T-cell (primary cell): ENCODE measurements around the gene BANF2. TPM values are rescaled to one million over a fixed set of nuclear protein-coding genes. Genes with fewer than 3 reads are reported as not detected.

Experiments
- ATAC-seq, 4 experiments: fragments of 200-7000 bp in 3 of 4; fragments of 150-1000 bp in 1 of 4; cut with Tn5 transposase; replicated peaks in 1 of 4; 1 replicate in 3 of 4; 2 replicates in 1 of 4; pipeline ENCODE4 v1.10.0; 2021; ENCODE audit warnings: moderate library complexity in 3 of 4, mild to moderate bottlenecking in 2 of 4, moderate number of reproducible peaks in 1 of 4
- CTCF ChIA-PET, 2 donors: fragments of 300-600 bp; sonication (Branson Sonifier 250); formaldehyde crosslinking; loops; one replicate each; lab custom pipeline; 2022; ENCODE audit warnings: antibody characterized with exemption in 2 of 2; lab: Charles Lee
- POLR2A ChIA-PET, 2 donors: fragments of 300-600 bp; sonication (Branson Sonifier 250); formaldehyde crosslinking; loops; one replicate each; lab custom pipeline; 2022; ENCODE audit warnings: antibody characterized with exemption in 2 of 2; lab: Charles Lee
- DNase-seq, 35 experiments: peaks; one replicate each; pipeline versions ENCODE4 v3.0.0 to v3.0.0-alpha.2; 2013 to 2023
- H3K27ac ChIP-seq: one replicate; pipeline ENCODE4 v1.5.1; 2013; ENCODE audit warnings: low read length
- H3K27me3 ChIP-seq, 2 experiments: replicated peaks in 1 of 2; 1 replicate in 1 of 2; 2 replicates in 1 of 2; pipeline versions ENCODE4 v1.6.1 to v1.7.0; 2013; ENCODE audit warnings: low read length in 1 of 2, mixed read lengths in 1 of 2; ENCODE audit not compliant: control insufficient read depth in 2 of 2, insufficient read depth in 2 of 2; ENCODE audit errors: extremely low read depth in 1 of 2
- H3K36me3 ChIP-seq, 2 donors: 1 replicate in 1 of 2; 2 replicates in 1 of 2; pipeline versions ENCODE4 v1.6.1 to v1.7.0; 2013; ENCODE audit warnings: low read length in 1 of 2; ENCODE audit not compliant: control insufficient read depth in 2 of 2, insufficient read depth in 1 of 2; ENCODE audit errors: extremely low read depth in 1 of 2
- H3K4me1 ChIP-seq, 2 experiments: 1 replicate in 1 of 2; 2 replicates in 1 of 2; pipeline versions ENCODE4 v1.6.1 to v1.7.0; 2013; ENCODE audit warnings: low read length in 2 of 2, mixed read lengths in 1 of 2; ENCODE audit not compliant: insufficient read depth in 2 of 2, control insufficient read depth in 1 of 2; ENCODE audit errors: extremely low read depth in 1 of 2
- H3K4me3 ChIP-seq, 2 donors: 1 replicate in 1 of 2; 2 replicates in 1 of 2; pipeline versions ENCODE4 v1.5.1 to v1.7.0; 2013; ENCODE audit warnings: mild to moderate bottlenecking in 2 of 2, low read length in 1 of 2, moderate library complexity in 1 of 2; ENCODE audit not compliant: control insufficient read depth in 1 of 2; ENCODE audit errors: extremely low read depth in 1 of 2
- H3K9me3 ChIP-seq: 2 replicates; pipeline ENCODE4 v1.7.0; 2013
- H3K27ac Mint-ChIP-seq, 2 donors: one replicate each; pipeline ENCODE4 v1.8.0; 2020 to 2021; ENCODE audit warnings: mild to moderate bottlenecking in 2 of 2, mixed read lengths in 2 of 2
- H3K27me3 Mint-ChIP-seq, 2 donors: one replicate each; pipeline ENCODE4 v1.8.0; 2021 to 2022; ENCODE audit warnings: mixed read lengths in 2 of 2
- H3K36me3 Mint-ChIP-seq: one replicate; pipeline ENCODE4 v1.8.0; 2021; ENCODE audit warnings: mixed read lengths
- H3K4me1 Mint-ChIP-seq, 3 donors: one replicate each; pipeline ENCODE4 v1.8.0; 2020 to 2022; ENCODE audit warnings: mixed read lengths in 3 of 3, mild to moderate bottlenecking in 1 of 3
- H3K4me3 Mint-ChIP-seq, 3 donors: one replicate each; pipeline ENCODE4 v1.8.0; 2020 to 2022; ENCODE audit warnings: mild to moderate bottlenecking in 3 of 3, mixed read lengths in 3 of 3, moderate library complexity in 3 of 3
- H3K9me3 Mint-ChIP-seq, 3 donors: one replicate each; pipeline ENCODE4 v1.8.0; 2020 to 2022; ENCODE audit warnings: mixed read lengths in 3 of 3
- WGBS: methylation state at CpG from one replicate; pipeline ENCODE4 v1.1.5; 2013; ENCODE audit warnings: missing lambda C conversion rate; ENCODE audit not compliant: insufficient coverage; 5-methylcytosine and 5-hydroxymethylcytosine counted together
- total RNA-seq, 35 experiments: library from RNA in 6 of 35; stranded (reverse) in 6 of 35; fragments of 120-200 nt in 1 of 35; gene quantifications; one replicate each; pipeline versions ENCODE4 v1.2.1 to v1.2.4 and lab custom pipeline; 2013 to 2026

Gene BANF2
- total RNA-seq, 5 donors from 2014 or later (not counting 1 experiment from before 2014, with no cell fraction given), result not detected

DNA sequence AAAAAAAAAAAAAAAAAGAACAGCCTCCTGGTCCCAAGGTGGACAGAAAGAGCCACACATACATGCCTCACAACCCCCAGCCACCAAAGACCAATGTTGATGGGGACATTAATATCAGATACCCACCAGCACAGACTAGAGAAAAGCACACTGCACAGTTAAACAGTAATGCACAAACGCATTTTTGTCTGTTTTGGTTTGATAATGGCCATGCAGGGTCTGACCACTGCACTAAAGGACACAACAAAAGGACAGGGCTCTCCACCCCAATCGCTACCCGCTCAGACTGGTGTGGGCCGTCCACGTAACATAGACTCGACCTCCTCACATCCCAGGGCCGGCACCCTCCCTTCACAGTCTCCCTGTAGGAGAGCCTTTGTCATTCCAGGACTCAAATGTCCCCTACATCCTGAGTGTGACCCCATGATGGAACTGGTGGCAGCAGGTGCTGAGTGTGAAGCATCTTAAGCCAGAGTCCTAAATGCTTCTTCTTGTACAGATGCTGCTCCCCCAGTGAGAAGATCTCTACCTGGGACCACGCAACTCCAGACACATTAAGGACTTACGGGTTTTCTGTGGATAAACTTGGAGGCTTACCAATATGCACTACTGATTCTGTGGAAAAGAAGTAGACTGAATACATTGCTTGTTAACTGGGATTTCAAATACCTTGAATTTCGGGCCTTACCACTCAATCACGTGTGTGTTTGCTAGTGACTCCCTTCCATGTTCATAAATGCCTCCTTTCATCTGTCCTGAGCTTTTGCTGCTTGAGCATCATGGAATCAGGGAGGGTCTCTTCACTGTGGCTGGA lies 45.7 kb upstream of the BANF2 start:
- Mint-ChIP-seq H3K27me3 (no peaks in the 10 kb centered on the region), H3K4me3 (no peak overlapping the region), H3K9me3 (no peaks in the 10 kb centered on the region), H3K27ac (no peak overlapping the region), H3K36me3 (peaks cover 24% of the 10 kb centered on the region), H3K4me1 (peaks cover 0 to 18% (median 5%) of the 10 kb centered on the region in 3 donors)
- WGBS, result 85% methylated on average over 8 of the region's 11 CpGs
- Histone ChIP-seq H3K9me3 (no peaks in the 10 kb centered on the region), H3K27me3 (no peaks in the 10 kb centered on the region), H3K36me3 (peaks cover 0 to 9% of the 10 kb centered on the region in 2 donors), H3K4me1 (peaks cover 0 to 3% of the 10 kb centered on the region in 2 experiments), H3K27ac (no peak overlapping the region), H3K4me3 (no peak overlapping the region)
- CTCF ChIA-PET, result interaction anchor here (0.7 to 0.8 kb wide), 3 partner anchors 11 to 1177 kb away, joined by 3 to 6 read pairs (median 3); no protein-coding TSS in a partner anchor
- POLR2A ChIA-PET, result interaction anchor here in 1 of 2 donors (0.6 kb wide), 1 partner anchor 481 kb away, joined by 4 read pairs; no protein-coding TSS in a partner anchor
- DNase-seq (no peak), ATAC-seq (no peak)

- Histone ChIP-seq H3K36me3 (peaks cover 0 to 11% of the 10 kb centered on the region in 2 donors), H3K27me3 (no peaks in the 10 kb centered on the region), H3K4me3 (no peak overlapping the region), H3K27ac (no peak overlapping the region), H3K9me3 (no peaks in the 10 kb centered on the region), H3K4me1 (no peaks in the 10 kb centered on the region)
- Mint-ChIP-seq H3K36me3 (peaks cover 26% of the 10 kb centered on the region), H3K27me3 (no peaks in the 10 kb centered on the region), H3K4me1 (peaks cover 0 to 12% (median 2%) of the 10 kb centered on the region in 3 donors), H3K4me3 (no peak overlapping the region), H3K27ac (no peak overlapping the region), H3K9me3 (no peaks in the 10 kb centered on the region)
- peak in 5 of 35 experiments; percentile 9 to 40 (median 19) for DNase-seq
- CTCF ChIA-PET, result interaction anchor here (0.7 to 0.8 kb wide), 2 partner anchors 10 to 28 kb away, joined by 3 read pairs; no protein-coding TSS in a partner anchor
- no peak for ATAC-seq
- 89% methylated on average over 3 of the region's 7 CpGs for WGBS
- POLR2A ChIA-PET, result interaction anchor here in 1 of 2 donors (0.6 kb wide), 1 partner anchor 482 kb away, joined by 4 read pairs; no protein-coding TSS in a partner anchor
Measured at GRCh38 chr20:17654649-17655285, 45.0 kb upstream of the BANF2 start.

DNA sequence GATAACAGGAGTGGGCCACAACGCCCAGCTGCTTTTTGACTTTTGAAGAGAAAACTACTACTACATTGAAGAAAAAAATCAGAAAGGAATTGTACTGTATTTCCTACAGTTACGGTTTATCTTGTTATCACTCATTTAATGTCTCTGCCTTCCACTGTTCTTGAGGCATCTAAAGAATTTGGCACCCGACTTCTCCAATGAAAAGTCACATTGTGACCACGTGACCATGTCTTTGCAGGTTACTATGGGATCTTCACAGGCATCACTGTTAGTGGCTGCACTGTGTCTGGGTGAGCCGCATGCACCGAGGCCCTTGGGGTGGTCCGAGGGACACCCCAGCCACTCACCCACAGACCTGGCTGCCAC lies 44.5 kb upstream of the BANF2 start:
- WGBS, result 100% methylated on average over 2 of the region's 7 CpGs
- H3K4me3 Mint-ChIP-seq, result no peak overlapping the region
- ATAC-seq (no peak), DNase-seq (no peak)
- Histone ChIP-seq H3K4me3 (no peak overlapping the region), H3K36me3 (peaks cover 0 to 14% of the 10 kb centered on the region in 2 donors), H3K27ac (no peak overlapping the region), H3K4me1 (no peaks in the 10 kb centered on the region), H3K27me3 (no peaks in the 10 kb centered on the region), H3K9me3 (no peaks in the 10 kb centered on the region)
- ChIA-PET CTCF (interaction anchor here in 1 of 2 donors (1.0 to 1.5 kb wide), 2 partner anchors 9 to 28 kb away, joined by 3 to 4 read pairs; no protein-coding TSS in a partner anchor), POLR2A (no interaction called here)
- H3K27me3 Mint-ChIP-seq, result no peaks in the 10 kb centered on the region
- H3K36me3 Mint-ChIP-seq, result peaks cover 29% of the 10 kb centered on the region
- no peaks in the 10 kb centered on the region for H3K9me3 Mint-ChIP-seq
- H3K4me1 Mint-ChIP-seq, result peaks cover 0 to 11% (median 0%) of the 10 kb centered on the region in 3 donors
- no peak overlapping the region for H3K27ac Mint-ChIP-seq

DNA sequence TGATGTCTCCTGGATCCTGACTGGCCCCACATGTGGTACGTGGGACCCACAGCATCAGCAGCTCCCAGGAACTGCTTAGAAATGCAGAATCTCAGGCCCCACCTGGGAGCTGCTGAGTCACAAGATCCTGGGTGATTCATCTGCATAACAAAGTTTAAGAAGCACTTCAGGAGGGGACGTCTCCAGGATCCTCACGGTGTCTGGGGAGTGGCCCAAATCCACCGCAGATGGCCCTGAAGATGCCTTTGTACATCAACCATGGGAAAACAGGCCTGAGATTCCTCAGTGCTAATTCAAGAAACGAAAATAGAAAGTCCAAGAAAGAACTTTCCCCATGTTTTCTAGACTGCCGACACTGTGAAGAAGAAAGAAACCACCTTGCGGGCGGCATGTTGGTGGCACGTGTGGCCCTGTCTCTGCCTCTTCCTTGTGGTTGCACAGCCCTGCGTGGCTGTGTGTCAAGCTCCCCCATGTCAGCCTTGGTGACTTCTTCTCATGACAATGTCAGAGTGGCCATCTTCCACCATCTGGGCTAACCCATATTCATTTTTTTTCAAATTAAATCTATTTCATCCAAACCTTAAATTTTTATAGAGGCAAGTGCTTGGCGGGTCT lies 43.8 kb upstream of the BANF2 start:
- H3K27ac Mint-ChIP-seq, result no peak overlapping the region
- no peaks in the 10 kb centered on the region for H3K9me3 ChIP-seq
- DNase-seq (no peak), ATAC-seq (no peak)
- H3K27me3 Mint-ChIP-seq, result no peaks in the 10 kb centered on the region
- peaks cover 0 to 14% of the 10 kb centered on the region in 2 donors for H3K36me3 ChIP-seq
- no peak overlapping the region for H3K4me3 ChIP-seq
- no peak overlapping the region for H3K4me3 Mint-ChIP-seq
- H3K9me3 Mint-ChIP-seq, result no peaks in the 10 kb centered on the region
- peaks cover 0 to 12% (median 0%) of the 10 kb centered on the region in 3 donors for H3K4me1 Mint-ChIP-seq
- peaks cover 33% of the 10 kb centered on the region for H3K36me3 Mint-ChIP-seq
- POLR2A ChIA-PET, result no interaction called here
- no peaks in the 10 kb centered on the region for H3K27me3 ChIP-seq
- CTCF ChIA-PET, result interaction anchor here (0.5 to 1.5 kb wide), 3 partner anchors 9 to 361 kb away, joined by 3 to 4 read pairs (median 3); no protein-coding TSS in a partner anchor
- H3K4me1 ChIP-seq, result no peaks in the 10 kb centered on the region
- no peak overlapping the region for H3K27ac ChIP-seq
- WGBS, result 80% methylated on average over 7 of the region's 11 CpGs

DNA sequence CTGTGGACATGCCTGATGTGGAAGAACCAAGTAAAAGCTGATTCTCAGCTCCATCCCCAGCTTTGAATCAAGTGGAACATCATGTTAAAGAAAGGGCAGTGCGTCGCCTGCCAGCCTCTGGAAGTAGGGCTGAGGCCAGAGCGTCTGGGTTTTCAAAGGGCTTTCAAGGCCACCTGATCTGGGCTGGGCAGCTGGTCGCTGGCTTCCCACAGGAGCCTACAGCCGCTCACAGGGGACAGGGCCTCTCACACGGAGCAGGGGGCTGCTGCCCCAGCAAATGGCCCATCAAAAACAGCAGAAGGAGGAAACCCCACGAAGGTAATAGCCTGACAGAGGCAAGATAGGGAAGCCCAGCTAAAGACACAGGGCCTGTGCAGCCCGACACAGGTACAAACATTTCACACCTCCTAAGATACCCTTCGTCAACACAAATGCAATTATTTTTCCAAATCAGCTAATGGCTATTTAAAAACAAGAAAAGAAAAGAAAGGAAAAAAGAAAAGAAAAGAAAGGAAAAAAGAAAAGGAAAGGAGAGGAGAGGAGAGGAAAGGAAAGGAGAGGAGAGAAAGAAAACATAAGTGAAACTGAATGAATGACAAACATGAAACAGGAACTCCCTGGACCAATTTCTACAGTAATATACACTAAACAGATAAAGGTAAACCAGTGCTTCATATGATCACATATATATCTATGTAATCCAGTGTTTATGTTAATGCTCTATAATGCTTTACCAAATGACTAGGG lies 42.5 kb upstream of the BANF2 start:
- Mint-ChIP-seq H3K4me1 (peaks cover 0 to 18% (median under 1%) of the 10 kb centered on the region in 3 donors), H3K9me3 (no peaks in the 10 kb centered on the region), H3K36me3 (peaks cover 33% of the 10 kb centered on the region), H3K4me3 (no peak overlapping the region), H3K27me3 (no peaks in the 10 kb centered on the region), H3K27ac (no peak overlapping the region)
- Histone ChIP-seq H3K4me3 (no peak overlapping the region), H3K27ac (no peak overlapping the region), H3K4me1 (peaks cover 0 to under 1% of the 10 kb centered on the region in 2 experiments), H3K9me3 (no peaks in the 10 kb centered on the region), H3K27me3 (no peaks in the 10 kb centered on the region), H3K36me3 (peaks cover 0 to 14% of the 10 kb centered on the region in 2 donors)
- no peak for DNase-seq
- ChIA-PET POLR2A (no interaction called here), CTCF (interaction anchor here in 1 of 2 donors (0.5 to 0.7 kb wide), 2 partner anchors 93 to 281 kb away, joined by 3 read pairs; no protein-coding TSS in a partner anchor)
- ATAC-seq, result no peak
- 98% methylated on average over 6 of the region's 9 CpGs for WGBS
